GM12873 (cell line): ENCODE results near the gene GFOD1.

ENCODE experiments used
- CTCF ChIP-seq: IDR thresholded peaks from 2 replicates; pipeline ENCODE4 v1.5.1; 2012; ENCODE audit warnings: low read depth, mild to moderate bottlenecking, moderate library complexity, low read length, control low read depth; ENCODE audit not compliant: insufficient read depth; ENCODE audit errors: missing control alignments

GFOD1 gene

GRCh38 chr6:13495112-13495776 lies 7.8 kb upstream of the GFOD1 start:
- TF ChIP-seq CTCF, result no peak

- TF ChIP-seq CTCF, result no peak
These were observed 6.7 kb upstream of the GFOD1 start for GRCh38 chr6:13494137-13494536.

GRCh38 chr6:13493147-13493546 lies 5.7 kb upstream of the GFOD1 start:
- no peak for TF ChIP-seq CTCF

- no peak for TF ChIP-seq CTCF
These were observed 5.0 kb upstream of the GFOD1 start for GRCh38 chr6:13492357-13492756.

- TF ChIP-seq CTCF, result no peak
These were observed 4.1 kb upstream of the GFOD1 start for GRCh38 chr6:13491538-13491937.

GRCh38 chr6:13490402-13490801 lies 3.0 kb upstream of the GFOD1 start:
- no peak for TF ChIP-seq CTCF

- no peak for TF ChIP-seq CTCF
These were observed 1.5 kb upstream of the GFOD1 start for GRCh38 chr6:13488896-13489237.
